HUES64 (cell line): ENCODE results near the gene DPP6.
"Not testable (repeated sequence)": the region's sequence is repeated elsewhere in the genome, so short reads cannot be mapped to it uniquely, and the experiment has no call there.

Experiments used
- H3K27ac ChIP-seq: 2 replicates; pipeline ENCODE4 v1.7.0; 2013; ENCODE audit warnings: low read depth, low read length, inconsistent platforms
- H3K27me3 ChIP-seq: 2 replicates; pipeline ENCODE4 v1.6.1; 2013; ENCODE audit warnings: mild to moderate bottlenecking, low read length; ENCODE audit not compliant: insufficient read depth
- H3K36me3 ChIP-seq: 2 replicates; pipeline ENCODE4 v1.6.1; 2013; ENCODE audit warnings: mild to moderate bottlenecking, low read length; ENCODE audit not compliant: insufficient read depth
- H3K4me1 ChIP-seq: 2 replicates; pipeline ENCODE4 v1.6.1; 2013; ENCODE audit warnings: mild to moderate bottlenecking, low read length, moderate library complexity; ENCODE audit not compliant: insufficient read depth
- H3K4me3 ChIP-seq: 2 replicates; pipeline ENCODE4 v1.5.1; 2013; ENCODE audit warnings: mild to moderate bottlenecking, low read length, moderate library complexity
- H3K9ac ChIP-seq: 2 replicates; pipeline ENCODE4 v1.6.1; 2013; ENCODE audit warnings: mild to moderate bottlenecking, low read depth, low read length
- H3K9me3 ChIP-seq: 2 replicates; pipeline ENCODE4 v1.6.1; 2013; ENCODE audit warnings: low read depth, low read length; ENCODE audit not compliant: insufficient read depth
- WGBS: fragments of 150-250, 120-280 bp; methylation state at CpG from one replicate; pipeline ENCODE4 v1.1.7; 2013; ENCODE audit warnings: missing lambda C conversion rate; 5-methylcytosine and 5-hydroxymethylcytosine counted together

The DPP6 gene

DNA sequence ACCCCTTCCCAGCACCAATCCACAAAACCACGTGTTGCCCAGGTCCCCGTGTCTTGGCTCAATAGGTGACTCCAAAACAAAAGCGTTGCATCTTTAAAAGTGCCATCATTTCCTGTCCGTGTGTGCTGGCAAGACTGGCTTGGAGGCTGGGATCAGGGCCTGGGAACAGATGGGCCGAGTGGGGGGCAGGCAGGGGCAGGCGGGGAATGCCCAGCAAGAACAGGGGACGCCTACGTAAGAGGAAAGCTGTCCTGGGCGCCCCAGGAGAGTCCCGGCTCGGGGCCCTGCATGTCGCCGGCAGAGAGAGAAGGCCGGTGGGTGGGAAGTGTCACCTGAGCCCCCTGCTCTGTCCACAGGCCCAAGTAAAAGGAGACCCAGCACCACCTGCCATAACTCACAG, 864.2 kb downstream of the DPP6 start:
- no peak overlapping the region for H3K4me3 ChIP-seq
- H3K27ac ChIP-seq = no peak overlapping the region
- no peaks in the 10 kb centered on the region for H3K9me3 ChIP-seq
- H3K4me1 ChIP-seq = no peaks in the 10 kb centered on the region
- peaks cover 12% of the 10 kb centered on the region for H3K27me3 ChIP-seq
- WGBS = 88% methylated on average over 14 of the region's 14 CpGs
- no peak overlapping the region for H3K9ac ChIP-seq
- no peaks in the 10 kb centered on the region for H3K36me3 ChIP-seq

DNA sequence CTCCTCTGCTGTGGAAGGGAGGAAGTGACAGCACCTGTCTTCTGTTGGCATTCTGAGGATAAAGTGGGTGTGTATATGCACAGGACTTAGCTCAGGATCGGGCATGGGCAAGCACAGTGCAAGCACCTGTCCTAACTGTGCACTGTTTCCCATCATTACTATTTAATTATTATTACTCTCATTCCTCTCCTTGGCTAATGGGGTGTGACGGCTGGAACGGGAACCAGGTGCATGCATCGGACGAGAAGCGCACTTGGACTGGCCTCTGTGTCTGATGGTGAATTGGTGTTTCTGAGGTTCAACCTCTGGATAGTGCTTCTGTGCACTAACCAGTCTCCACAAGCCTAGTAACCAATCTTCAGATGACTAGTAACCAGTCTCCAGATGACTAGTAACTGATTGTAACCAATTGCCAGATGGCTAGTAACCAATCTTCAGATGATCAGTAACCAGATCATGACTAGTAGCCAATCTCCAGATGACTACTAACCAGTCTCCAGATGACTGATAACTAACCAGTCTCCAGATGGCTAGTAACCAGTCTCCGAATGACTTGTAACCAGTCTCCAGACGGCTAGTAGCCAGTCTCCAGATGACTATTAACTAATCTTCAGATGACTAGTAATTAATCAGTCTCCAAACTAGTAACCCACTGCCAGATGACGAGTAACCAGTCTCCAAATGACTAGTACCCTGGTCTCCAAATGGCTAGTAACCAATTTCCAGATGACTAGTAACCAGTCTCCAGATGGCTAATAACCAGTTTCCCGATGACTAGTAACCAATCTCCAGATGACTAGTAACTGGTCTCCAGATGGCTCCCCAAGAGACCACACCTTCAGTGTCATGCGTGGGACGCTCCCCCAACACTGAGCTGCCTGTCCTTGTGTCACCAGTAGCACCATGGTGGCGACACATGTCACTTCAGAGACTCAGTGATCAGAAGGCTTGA, 864.9 kb downstream of the DPP6 start:
- Histone ChIP-seq H3K4me1 (no peaks in the 10 kb centered on the region), H3K27ac (no peak overlapping the region), H3K4me3 (no peak overlapping the region), H3K9ac (no peak overlapping the region), H3K36me3 (no peaks in the 10 kb centered on the region), H3K9me3 (no peaks in the 10 kb centered on the region), H3K27me3 (peaks cover 12% of the 10 kb centered on the region)
- 95% methylated on average over 13 of the region's 13 CpGs for WGBS

GRCh38 chr7:154917808-154918160, 865.6 kb downstream of the DPP6 start:
- Histone ChIP-seq H3K9me3 (no peaks in the 10 kb centered on the region), H3K4me3 (no peak overlapping the region), H3K36me3 (no peaks in the 10 kb centered on the region), H3K27me3 (peaks cover 12% of the 10 kb centered on the region), H3K4me1 (no peaks in the 10 kb centered on the region), H3K9ac (no peak overlapping the region), H3K27ac (no peak overlapping the region)
- 91% methylated on average over 7 of the region's 7 CpGs for WGBS

DNA sequence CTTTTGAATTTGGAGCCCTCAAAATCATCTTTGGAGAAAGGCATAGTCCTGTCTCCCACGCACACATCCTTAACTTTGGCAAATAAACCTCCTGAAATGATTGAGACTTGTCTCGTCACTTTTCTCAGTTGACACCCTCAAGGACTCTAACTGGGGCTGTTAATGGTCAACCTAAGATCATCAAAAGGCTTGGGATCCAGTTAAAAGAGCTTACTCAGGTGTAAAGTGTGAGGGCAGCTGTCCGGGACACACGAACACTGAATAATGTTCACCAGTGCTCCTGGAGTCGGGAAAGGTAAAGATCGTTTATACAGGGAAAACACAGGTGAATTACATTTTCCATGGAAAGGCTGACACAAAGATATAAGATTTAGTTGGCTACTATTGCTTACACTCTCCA, 866.1 kb downstream of the DPP6 start:
- Histone ChIP-seq H3K9ac (no peak overlapping the region), H3K27me3 (peaks cover 12% of the 10 kb centered on the region), H3K4me1 (no peaks in the 10 kb centered on the region), H3K9me3 (no peaks in the 10 kb centered on the region), H3K27ac (no peak overlapping the region), H3K36me3 (no peaks in the 10 kb centered on the region), H3K4me3 (no peak overlapping the region)
- WGBS = 91% methylated on average over 6 of the region's 6 CpGs

DNA sequence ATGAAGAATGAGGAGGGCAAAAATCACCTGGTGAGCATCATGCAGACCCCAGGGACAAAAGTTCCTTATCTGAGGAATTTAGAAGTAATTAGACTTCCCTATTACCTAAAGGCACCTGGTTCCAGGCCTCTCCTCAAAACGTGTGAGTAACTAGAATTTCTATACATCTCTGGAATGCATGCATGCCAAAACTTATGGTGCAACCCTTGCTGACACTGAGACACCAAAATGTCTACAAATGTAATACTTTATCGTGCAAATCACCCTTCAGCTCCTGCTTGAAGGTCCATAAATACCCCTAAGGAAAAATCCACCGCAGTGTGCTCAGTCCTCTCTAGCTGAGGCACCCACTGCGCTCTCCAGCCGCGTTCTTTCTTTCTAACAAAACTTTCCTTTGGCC, 866.5 kb downstream of the DPP6 start:
- H3K27me3 ChIP-seq = peaks cover 12% of the 10 kb centered on the region
- H3K4me3 ChIP-seq = no peak overlapping the region
- WGBS = 88% methylated on average over 6 of the region's 6 CpGs
- no peaks in the 10 kb centered on the region for H3K36me3 ChIP-seq
- no peaks in the 10 kb centered on the region for H3K9me3 ChIP-seq
- no peak overlapping the region for H3K9ac ChIP-seq
- H3K27ac ChIP-seq = no peak overlapping the region
- no peaks in the 10 kb centered on the region for H3K4me1 ChIP-seq

DNA sequence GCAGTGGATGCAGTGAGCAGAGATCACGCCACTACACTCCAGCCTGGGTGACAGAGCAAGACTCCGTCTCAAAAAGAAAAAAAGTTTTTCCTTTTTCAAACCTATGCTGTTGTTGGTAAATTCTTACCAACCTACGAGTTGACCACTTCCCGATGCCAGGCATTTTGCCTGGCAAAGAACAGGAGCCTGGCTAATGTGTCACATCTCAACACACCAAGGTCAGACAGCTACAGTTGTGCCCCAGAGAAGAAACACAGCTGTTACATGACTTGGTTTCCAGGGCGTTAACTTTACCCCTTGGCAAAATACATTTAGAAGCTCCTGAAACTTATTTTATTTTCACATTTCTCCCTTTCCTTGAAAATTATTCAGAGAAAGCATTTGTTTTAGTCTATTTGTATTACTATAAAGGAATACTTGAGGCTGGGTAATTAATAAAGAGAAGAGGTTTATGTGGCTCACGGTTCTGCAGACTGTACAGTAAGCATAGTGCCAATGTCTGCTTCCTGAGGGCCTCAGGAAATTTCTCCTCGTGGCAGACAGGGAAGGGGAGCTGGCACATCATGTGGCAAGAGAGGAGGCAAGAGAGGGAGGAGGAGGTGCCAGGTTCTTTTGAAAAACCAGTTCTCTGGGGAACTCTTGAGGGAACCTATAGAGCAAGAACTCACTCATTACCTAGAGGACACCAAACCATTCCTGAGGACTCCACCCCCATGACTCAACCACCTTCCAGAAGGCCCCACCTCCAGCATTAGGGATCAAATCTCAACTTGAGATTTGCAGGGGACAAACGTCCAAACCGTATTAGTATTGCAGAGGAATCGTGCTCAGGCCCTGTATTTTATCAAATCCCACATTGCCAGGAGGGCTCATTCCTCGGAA, 867.4 kb downstream of the DPP6 start:
- peaks cover 4% of the 10 kb centered on the region for H3K27me3 ChIP-seq
- no peaks in the 10 kb centered on the region for H3K36me3 ChIP-seq
- H3K9me3 ChIP-seq = no peaks in the 10 kb centered on the region
- no peak overlapping the region for H3K27ac ChIP-seq
- WGBS = 78% methylated on average over 11 of the region's 11 CpGs
- H3K4me1 ChIP-seq = no peaks in the 10 kb centered on the region
- no peak overlapping the region for H3K9ac ChIP-seq
- no peak overlapping the region for H3K4me3 ChIP-seq

DNA sequence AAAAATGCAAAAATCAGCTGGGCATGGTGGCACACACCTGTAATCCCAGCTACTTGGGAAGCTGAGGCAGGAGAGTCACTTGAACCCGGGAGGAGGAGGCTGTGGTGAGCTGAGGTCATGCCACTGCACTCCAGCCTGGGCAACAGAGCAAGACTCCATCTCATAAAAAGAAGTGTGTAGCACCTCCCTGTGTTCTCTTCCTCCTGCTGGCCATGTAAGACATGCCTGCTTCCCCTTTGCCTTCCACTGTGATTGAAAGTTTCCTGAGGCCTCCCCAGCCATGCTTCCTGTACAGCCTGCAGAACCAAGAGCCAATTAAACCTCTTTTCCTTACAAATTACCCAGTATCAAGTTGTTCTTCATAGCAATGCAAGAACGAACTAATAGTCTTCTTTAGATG, 870.3 kb downstream of the DPP6 start:
- not testable (repeated sequence) for H3K27me3 ChIP-seq, H3K4me1 ChIP-seq, H3K9ac ChIP-seq, H3K9me3 ChIP-seq, H3K36me3 ChIP-seq, H3K27ac ChIP-seq, H3K4me3 ChIP-seq
- 86% methylated on average over 2 of the region's 2 CpGs for whole genome bisulfite sequencing

- no peaks in the 10 kb centered on the region for H3K36me3 ChIP-seq
- no peak overlapping the region for H3K4me3 ChIP-seq
- WGBS = 30% methylated on average over 5 of the region's 5 CpGs
- H3K9ac ChIP-seq = no peak overlapping the region
- H3K9me3 ChIP-seq = peaks cover 5% of the 10 kb centered on the region
- no peak overlapping the region for H3K27ac ChIP-seq
- H3K27me3 ChIP-seq = no peaks in the 10 kb centered on the region
- H3K4me1 ChIP-seq = peaks cover 23% of the 10 kb centered on the region
These were observed 875.5 kb downstream of the DPP6 start for GRCh38 chr7:154927624-154928125.

GRCh38 chr7:154928136-154929005, 876.2 kb downstream of the DPP6 start:
- H3K9me3 ChIP-seq = peaks cover 12% of the 10 kb centered on the region
- H3K9ac ChIP-seq = no peak overlapping the region
- WGBS = 74% methylated on average over 17 of the region's 17 CpGs
- H3K27me3 ChIP-seq = no peaks in the 10 kb centered on the region
- no peaks in the 10 kb centered on the region for H3K36me3 ChIP-seq
- H3K4me1 ChIP-seq = peaks cover 23% of the 10 kb centered on the region
- no peak overlapping the region for H3K4me3 ChIP-seq
- no peak overlapping the region for H3K27ac ChIP-seq

DNA sequence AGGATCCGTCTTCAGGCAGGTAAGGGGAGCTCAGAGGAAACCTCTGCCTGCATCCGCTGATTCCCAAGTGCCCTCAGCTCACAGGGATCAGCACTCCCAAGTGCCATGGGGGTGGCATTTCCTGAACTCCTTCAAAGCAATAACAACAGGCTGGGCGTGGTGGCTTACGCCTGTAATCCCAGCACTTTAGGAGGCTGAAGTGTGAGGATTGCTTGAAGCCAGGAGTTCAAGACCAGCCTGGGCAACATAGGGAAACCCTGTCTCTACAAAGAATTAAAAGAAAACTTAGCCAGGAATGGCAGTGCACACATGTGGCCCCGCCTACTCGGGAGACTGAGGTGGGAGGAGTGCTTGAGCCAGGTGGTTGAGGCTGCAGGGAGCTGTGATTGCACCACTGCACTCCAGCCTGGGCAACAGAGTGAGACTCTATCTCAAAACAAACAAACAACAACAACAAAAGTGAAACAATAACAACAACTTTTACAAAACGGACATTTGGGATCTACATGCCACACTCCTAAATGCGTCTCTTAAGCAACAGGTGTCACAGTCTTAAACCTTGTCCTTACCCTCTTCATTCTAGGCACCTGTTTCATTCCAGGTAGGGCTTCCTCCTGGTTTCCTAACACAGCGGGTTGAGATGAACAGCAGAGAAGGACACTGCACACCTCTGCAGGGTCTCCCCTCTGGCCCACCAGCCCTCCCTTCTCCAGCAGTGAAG, 877.0 kb downstream of the DPP6 start:
- Histone ChIP-seq H3K4me1 (peaks cover 23% of the 10 kb centered on the region), H3K27me3 (no peaks in the 10 kb centered on the region), H3K4me3 (no peak overlapping the region), H3K9ac (no peak overlapping the region), H3K9me3 (peaks cover 20% of the 10 kb centered on the region), H3K27ac (no peak overlapping the region), H3K36me3 (no peaks in the 10 kb centered on the region)
- WGBS = 91% methylated on average over 9 of the region's 9 CpGs
